Activated CD8-positive, alpha-beta memory T cell treated with anti-CD3 and anti-CD28 coated beads, Interleukin-2, amount 50 U/mL, for 1 hour (primary cell): ENCODE results near the gene APOM.

Experiments used
- DNase-seq: peaks from one replicate; pipeline ENCODE4 v3.0.0-alpha.2; 2020; ENCODE audit errors: extremely low read depth

The APOM gene

GRCh38 chr6:31680226-31681134 is 24.8 kb downstream of the APOM start, which contains the start of gene LY6G5C:
Gene LY6G5C, minus strand, starts transcription at chr6:31681067. Its CDS starts 694 bp downstream, at chr6:31680373.
- DNase-seq: no peak

- DNase-seq: no peak
These were observed 25.5 kb downstream of the APOM start for GRCh38 chr6:31681135-31681671.

- no peak for DNase-seq
These were observed 27.9 kb downstream of the APOM start for GRCh38 chr6:31683591-31683990.

- no peak for DNase-seq
These were observed 30.8 kb downstream of the APOM start for GRCh38 chr6:31686483-31686882.

- no peak for DNase-seq
These were observed 31.6 kb downstream of the APOM start for GRCh38 chr6:31687321-31687720.

GRCh38 chr6:31687860-31688693 is 32.4 kb downstream of the APOM start:
- DNase-seq: no peak

GRCh38 chr6:31689249-31690110 is 33.8 kb downstream of the APOM start:
- no peak for DNase-seq

GRCh38 chr6:31690231-31691077 is 34.8 kb downstream of the APOM start:
- no peak for DNase-seq

- no peak for DNase-seq
These were observed 35.4 kb downstream of the APOM start for GRCh38 chr6:31691078-31691463.

- DNase-seq: no peak
These were observed 35.9 kb downstream of the APOM start for GRCh38 chr6:31691564-31692108.

GRCh38 chr6:31692353-31692752 is 36.7 kb downstream of the APOM start:
- DNase-seq: no peak

GRCh38 chr6:31692886-31693285 is 37.2 kb downstream of the APOM start:
- no peak for DNase-seq

GRCh38 chr6:31693535-31693934 is 37.8 kb downstream of the APOM start:
- no peak for DNase-seq

- DNase-seq: no peak
These were observed 41.9 kb downstream of the APOM start for GRCh38 chr6:31697555-31697954.

- no peak for DNase-seq
These were observed 45.2 kb downstream of the APOM start for GRCh38 chr6:31700740-31701401.

GRCh38 chr6:31701666-31702404 is 46.1 kb downstream of the APOM start:
- DNase-seq: no peak

GRCh38 chr6:31702405-31702818 is 46.7 kb downstream of the APOM start:
- no peak for DNase-seq

- DNase-seq: peak; percentile 95
These were observed 47.4 kb downstream of the APOM start, which contains the start of gene ABHD16A for GRCh38 chr6:31702819-31703716. Gene ABHD16A, minus strand, starts transcription at chr6:31703324. Its CDS starts 43 bp downstream, at chr6:31703281.
